Caco-2 (cell line): ENCODE data around the gene BRSK2. TPM values are rescaled to one million over a fixed set of nuclear protein-coding genes. Genes with fewer than 3 reads are reported as not detected.

Experiments
- BruUV-seq: library from RNA; stranded (reverse); fragments of 400-500 nt; replicated peaks from 2 replicates; lab custom pipeline; 2021; lab: Mats Ljungman, UMichigan
- CTCF ChIA-PET: fragments of 300-600 bp; sonication (Branson Sonifier 250); formaldehyde crosslinking; loops from one replicate; lab custom pipeline; 2022; ENCODE audit warnings: antibody characterized with exemption; lab: Charles Lee
- POLR2A ChIA-PET: fragments of 300-600 bp; sonication (Branson Sonifier 250); formaldehyde crosslinking; loops from one replicate; lab custom pipeline; 2022; ENCODE audit warnings: antibody characterized with exemption; lab: Charles Lee
- DNase-seq, 2 experiments: peaks; one replicate each; pipeline versions ENCODE4 v3.0.0 to v3.0.0-alpha.2; 2020 to 2022
- H3K27me3 ChIP-seq: replicated peaks from 2 replicates; pipeline ENCODE4 v1.6.0; 2011; ENCODE audit warnings: low read length; ENCODE audit not compliant: control insufficient read depth, insufficient read depth
- H3K36me3 ChIP-seq: 2 replicates; pipeline ENCODE4 v1.5.1; 2011; ENCODE audit warnings: low read length; ENCODE audit not compliant: control insufficient read depth, insufficient read depth
- H3K4me1 ChIP-seq: fragments of 250-450 bp; sonication (Bioruptor Pico); 2 replicates; pipeline ENCODE4 v1.5.1; 2020; ENCODE audit warnings: mild to moderate bottlenecking
- H3K4me3 ChIP-seq: 2 replicates; pipeline ENCODE4 v1.5.1; 2011; ENCODE audit warnings: low read depth, mild to moderate bottlenecking, control low read depth, low read length
- H3K9me3 ChIP-seq: fragments of 250-450 bp; sonication (Bioruptor Pico); 2 replicates; pipeline ENCODE4 v1.5.1; 2020; ENCODE audit warnings: mild to moderate bottlenecking, moderate library complexity
- H3K27ac Mint-ChIP-seq: one replicate; pipeline ENCODE4 v1.8.0; 2022; ENCODE audit warnings: mixed read lengths; ENCODE audit not compliant: unreplicated experiment
- H3K27me3 Mint-ChIP-seq: one replicate; pipeline ENCODE4 v1.8.0; 2022; ENCODE audit warnings: mixed read lengths; ENCODE audit not compliant: insufficient read depth, unreplicated experiment
- H3K36me3 Mint-ChIP-seq: one replicate; pipeline ENCODE4 v1.8.0; 2022; ENCODE audit warnings: mild to moderate bottlenecking, mixed read lengths; ENCODE audit not compliant: insufficient read depth, unreplicated experiment
- H3K4me1 Mint-ChIP-seq: one replicate; pipeline ENCODE4 v1.8.0; 2022; ENCODE audit warnings: low read depth, mixed read lengths; ENCODE audit not compliant: unreplicated experiment
- H3K4me3 Mint-ChIP-seq: one replicate; pipeline ENCODE4 v1.8.0; 2022; ENCODE audit warnings: mild to moderate bottlenecking, moderate library complexity, mixed read lengths; ENCODE audit not compliant: unreplicated experiment
- H3K9me3 Mint-ChIP-seq: one replicate; pipeline ENCODE4 v1.8.0; 2022; ENCODE audit warnings: mixed read lengths; ENCODE audit not compliant: unreplicated experiment
- intact Hi-C: fragments of 100-400 bp; cut with micrococcal nuclease; formaldehyde crosslinking; loops from one replicate; pipeline ENCODE4 v1.10.0; 2022; ENCODE audit not compliant: unreplicated experiment
- total RNA-seq: library from RNA; stranded (reverse); gene quantifications from 2 replicates; pipeline ENCODE4 v1.2.3, GENCODE V29; 2022
- TF ChIP-seq, protein P1 (sequence below), 2 experiments: fragments of 200-600 bp in 1 of 2; IDR thresholded peaks; 1 replicate in 1 of 2; 2 replicates in 1 of 2; pipeline versions ENCODE4 v1.5.1 to v1.8.0; 2011 to 2022; ENCODE audit warnings: antibody characterized with exemption in 1 of 2, control low read depth in 1 of 2, inconsistent platforms in 1 of 2, low read depth in 1 of 2, low read length in 1 of 2, mild to moderate bottlenecking in 1 of 2, moderate library complexity in 1 of 2; ENCODE audit not compliant: insufficient read depth in 1 of 2, severe bottlenecking in 1 of 2, unreplicated experiment in 1 of 2

BRSK2 gene
- total RNA-seq, 1 experiment from 2014 or later: 32.8 TPM

GRCh38 chr11:1397862-1398527 is 8.3 kb downstream of the BRSK2 start:
- DNase-seq: no peak
- H3K4me3 Mint-ChIP-seq: no peak overlapping the region
- no peak overlapping the region for H3K27ac Mint-ChIP-seq
- Histone ChIP-seq H3K4me1 (no peaks in the 10 kb centered on the region), H3K4me3 (no peak overlapping the region), H3K36me3 (no peaks in the 10 kb centered on the region), H3K9me3 (no peaks in the 10 kb centered on the region), H3K27me3 (no peaks in the 10 kb centered on the region)
- intact Hi-C loops: no loop called here
- TF ChIP-seq, protein P1, sequence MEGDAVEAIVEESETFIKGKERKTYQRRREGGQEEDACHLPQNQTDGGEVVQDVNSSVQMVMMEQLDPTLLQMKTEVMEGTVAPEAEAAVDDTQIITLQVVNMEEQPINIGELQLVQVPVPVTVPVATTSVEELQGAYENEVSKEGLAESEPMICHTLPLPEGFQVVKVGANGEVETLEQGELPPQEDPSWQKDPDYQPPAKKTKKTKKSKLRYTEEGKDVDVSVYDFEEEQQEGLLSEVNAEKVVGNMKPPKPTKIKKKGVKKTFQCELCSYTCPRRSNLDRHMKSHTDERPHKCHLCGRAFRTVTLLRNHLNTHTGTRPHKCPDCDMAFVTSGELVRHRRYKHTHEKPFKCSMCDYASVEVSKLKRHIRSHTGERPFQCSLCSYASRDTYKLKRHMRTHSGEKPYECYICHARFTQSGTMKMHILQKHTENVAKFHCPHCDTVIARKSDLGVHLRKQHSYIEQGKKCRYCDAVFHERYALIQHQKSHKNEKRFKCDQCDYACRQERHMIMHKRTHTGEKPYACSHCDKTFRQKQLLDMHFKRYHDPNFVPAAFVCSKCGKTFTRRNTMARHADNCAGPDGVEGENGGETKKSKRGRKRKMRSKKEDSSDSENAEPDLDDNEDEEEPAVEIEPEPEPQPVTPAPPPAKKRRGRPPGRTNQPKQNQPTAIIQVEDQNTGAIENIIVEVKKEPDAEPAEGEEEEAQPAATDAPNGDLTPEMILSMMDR (IDR thresholded peaks at IDR 0.05; ENCODE audit: insufficient read depth in 1 of 2, low read depth in 1 of 2, low read length in 1 of 2, severe bottlenecking in 1 of 2, unreplicated experiment in 1 of 2): no peak
- H3K9me3 Mint-ChIP-seq: no peaks in the 10 kb centered on the region
- no peaks in the 10 kb centered on the region for H3K4me1 Mint-ChIP-seq
- peaks cover 5% of the 10 kb centered on the region for H3K36me3 Mint-ChIP-seq
- ChIA-PET POLR2A (no interaction called here), CTCF (no interaction called here)
- no peaks in the 10 kb centered on the region for H3K27me3 Mint-ChIP-seq
- no TSS peak for BruUV-seq

GRCh38 chr11:1398528-1399235 is 8.9 kb downstream of the BRSK2 start:
- Mint-ChIP-seq H3K27ac (no peak overlapping the region), H3K27me3 (no peaks in the 10 kb centered on the region), H3K4me3 (no peak overlapping the region), H3K9me3 (no peaks in the 10 kb centered on the region), H3K4me1 (no peaks in the 10 kb centered on the region), H3K36me3 (peaks cover 8% of the 10 kb centered on the region)
- ChIA-PET CTCF (no interaction called here), POLR2A (no interaction called here)
- Histone ChIP-seq H3K4me1 (no peaks in the 10 kb centered on the region), H3K4me3 (no peak overlapping the region), H3K9me3 (no peaks in the 10 kb centered on the region), H3K36me3 (no peaks in the 10 kb centered on the region), H3K27me3 (no peaks in the 10 kb centered on the region)
- no TSS peak for BruUV-seq
- no peak for DNase-seq
- intact Hi-C loops: no loop called here
- TF ChIP-seq, protein P1 (IDR thresholded peaks at IDR 0.05; ENCODE audit: insufficient read depth in 1 of 2, low read depth in 1 of 2, low read length in 1 of 2, severe bottlenecking in 1 of 2, unreplicated experiment in 1 of 2): no peak

- Histone ChIP-seq H3K4me3 (no peak overlapping the region), H3K36me3 (no peaks in the 10 kb centered on the region), H3K9me3 (no peaks in the 10 kb centered on the region), H3K27me3 (no peaks in the 10 kb centered on the region), H3K4me1 (no peaks in the 10 kb centered on the region)
- TF ChIP-seq, protein P1 (IDR thresholded peaks at IDR 0.05; ENCODE audit: insufficient read depth in 1 of 2, low read depth in 1 of 2, low read length in 1 of 2, severe bottlenecking in 1 of 2, unreplicated experiment in 1 of 2): no peak
- POLR2A ChIA-PET: no interaction called here
- H3K27me3 Mint-ChIP-seq: no peaks in the 10 kb centered on the region
- intact Hi-C loops: no loop called here
- no TSS peak for BruUV-seq
- H3K4me1 Mint-ChIP-seq: no peaks in the 10 kb centered on the region
- CTCF ChIA-PET: no interaction called here
- H3K4me3 Mint-ChIP-seq: no peak overlapping the region
- H3K9me3 Mint-ChIP-seq: no peaks in the 10 kb centered on the region
- H3K27ac Mint-ChIP-seq: no peak overlapping the region
- H3K36me3 Mint-ChIP-seq: peaks cover 11% of the 10 kb centered on the region
- no peak for DNase-seq
Observed at GRCh38 chr11:1399386-1400316, 9.9 kb downstream of the BRSK2 start.
